ENCODE results near the gene PHF11. TPM values are rescaled to one million over a fixed set of nuclear protein-coding genes. Genes with fewer than 3 reads are reported as not detected.
"Not testable (repeated sequence)": the region's sequence is repeated elsewhere in the genome, so short reads cannot be mapped to it uniquely, and the experiment has no call there.

Gene PHF11
- not detected in 2 replicates for polyA plus RNA-seq (2014; cell fraction: cytosol; rRNA removed)
- 0.45 TPM in 1 of 2 replicates, not detected in the other for polyA plus RNA-seq (2014; cell fraction: nucleus; rRNA removed)

DNA sequence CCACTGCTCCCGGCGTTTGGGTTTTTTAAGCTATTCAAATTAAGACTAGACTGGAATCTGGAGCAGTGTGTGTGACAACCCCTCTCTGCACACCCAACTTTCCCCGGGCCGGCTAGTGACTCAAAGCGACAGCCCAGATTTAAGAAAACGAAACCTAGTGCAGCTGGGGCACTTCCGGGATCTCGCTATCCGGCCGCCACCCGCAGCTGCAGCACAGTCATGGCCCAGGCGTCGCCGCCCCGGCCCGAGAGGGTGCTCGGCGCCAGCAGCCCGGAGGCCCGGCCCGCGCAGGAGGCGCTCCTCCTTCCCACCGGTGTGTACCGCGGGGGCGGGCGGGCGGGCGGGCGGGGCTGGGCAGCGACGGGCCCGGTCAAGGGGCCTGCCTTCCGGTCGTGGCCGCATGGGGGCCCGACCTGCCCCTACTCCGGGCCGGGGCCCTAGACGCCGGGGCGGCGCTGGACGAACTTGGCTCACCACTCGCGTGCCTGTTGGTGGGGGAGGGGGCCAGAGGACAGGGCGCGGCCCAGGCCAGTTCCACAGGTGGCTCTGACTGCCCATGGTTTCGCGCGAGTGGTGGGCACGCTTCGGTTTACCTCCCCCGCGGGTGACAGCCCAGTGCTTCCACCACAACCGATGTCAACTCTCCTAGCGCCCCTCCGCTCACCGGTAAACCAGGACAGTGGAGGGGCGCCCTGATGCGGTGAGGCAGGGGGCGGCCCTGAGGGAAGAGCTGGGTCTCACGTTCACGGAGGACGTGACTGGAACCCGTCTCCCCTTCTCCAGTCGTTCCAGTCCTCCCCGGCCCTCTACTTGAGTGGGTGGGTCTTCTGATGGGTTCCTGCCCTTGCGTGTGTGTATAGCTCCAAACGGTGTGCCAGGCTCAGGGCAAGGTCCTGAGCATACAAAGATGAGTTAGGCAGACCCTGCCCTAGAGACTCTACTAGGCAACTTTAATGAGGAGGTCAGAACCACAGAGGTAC, at the start of gene PHF11:
TSS of gene PHF11 (plus strand) at position 171 of the 980 bp plus-strand sequence. CDS start at position 220, 49 bp downstream.
- no peak for DNase-seq (ENCODE audit: low spot score)

DNA sequence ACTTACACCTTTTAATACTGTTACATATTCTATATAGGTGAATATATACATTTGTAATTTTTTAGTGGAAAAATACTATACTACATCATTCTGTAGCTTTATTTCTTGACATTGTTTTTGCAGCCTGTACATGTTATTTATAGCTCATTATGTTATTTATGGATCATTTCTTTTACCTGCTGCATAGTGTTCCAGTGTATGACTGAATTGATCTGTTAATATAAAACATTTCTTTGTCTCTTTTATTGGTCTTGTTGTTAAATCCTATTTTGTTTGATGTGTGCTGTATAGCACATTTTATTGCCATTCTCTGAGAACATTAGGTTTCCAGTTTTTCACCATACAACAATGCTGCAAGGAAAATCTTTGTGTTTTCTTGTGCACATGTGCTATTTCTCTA, 49.3 kb upstream of the PHF11 start:
- DNase-seq (ENCODE audit: low spot score) = no peak

DNA sequence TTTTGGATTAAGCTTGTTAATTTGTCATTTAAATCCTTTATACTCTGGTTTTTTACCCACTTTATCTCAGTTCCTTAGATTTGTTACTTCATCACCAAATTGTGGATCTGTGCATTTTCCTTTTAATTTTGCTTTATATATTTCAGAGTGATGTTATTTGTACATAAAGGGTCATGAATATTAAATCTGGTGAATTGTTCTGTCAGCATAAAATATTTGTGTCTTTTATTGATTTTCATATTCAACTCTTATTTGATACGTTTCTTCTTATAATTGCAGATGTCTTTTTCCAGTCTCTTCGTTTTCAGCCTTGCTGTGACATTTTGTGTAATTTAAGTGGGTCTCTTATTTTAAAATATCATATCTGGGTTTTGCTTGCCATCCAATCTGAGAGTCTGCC, 47.0 kb upstream of the PHF11 start:
- DNase-seq (ENCODE audit: low spot score) = no peak

- DNase-seq (ENCODE audit: low spot score) = no peak
Observed at GRCh38 chr13:49450105-49450819, 45.5 kb upstream of the PHF11 start.

- DNase-seq (ENCODE audit: low spot score) = no peak
Observed at GRCh38 chr13:49452725-49453457, 42.9 kb upstream of the PHF11 start.

- no peak for DNase-seq (ENCODE audit: low spot score)
Observed at GRCh38 chr13:49453465-49453864, 42.3 kb upstream of the PHF11 start.

DNA sequence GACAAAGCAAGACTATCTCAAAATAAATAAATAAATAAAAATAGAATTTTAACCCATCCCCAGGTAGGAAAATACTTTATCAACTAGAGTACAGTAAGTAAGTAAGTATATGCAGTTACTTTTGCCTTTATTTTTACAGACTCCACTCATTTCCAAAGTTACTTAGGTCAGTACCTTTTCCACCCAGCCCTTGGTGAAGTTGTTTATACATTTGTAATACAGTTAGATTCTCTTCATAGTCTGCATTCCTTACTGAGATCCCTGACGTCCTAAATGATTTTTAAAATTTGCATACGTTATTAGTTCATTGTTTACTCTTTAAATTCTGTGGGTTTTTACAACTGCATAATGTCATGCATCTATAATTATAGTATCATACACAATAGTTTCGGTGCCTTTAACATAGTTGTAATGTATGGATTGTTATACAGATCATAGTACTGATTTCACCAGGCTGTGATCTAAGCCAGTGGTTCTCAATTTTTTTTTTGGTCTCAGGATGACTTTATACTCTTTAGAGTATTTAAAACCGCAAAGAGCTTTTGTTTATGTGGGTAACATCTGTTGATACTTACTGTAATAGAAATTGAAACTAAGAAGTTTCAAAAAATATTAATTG, 41.3 kb upstream of the PHF11 start:
- no peak for DNase-seq (ENCODE audit: low spot score)

GRCh38 chr13:49455007-49455398, 40.8 kb upstream of the PHF11 start:
- no peak for DNase-seq (ENCODE audit: low spot score)

GRCh38 chr13:49456156-49456555, 39.6 kb upstream of the PHF11 start:
- DNase-seq (ENCODE audit: low spot score) = no peak

- DNase-seq (ENCODE audit: low spot score) = no peak
Observed at GRCh38 chr13:49457221-49457620, 38.5 kb upstream of the PHF11 start.

- no peak for DNase-seq (ENCODE audit: low spot score)
Observed at GRCh38 chr13:49459580-49459979, 36.2 kb upstream of the PHF11 start.

DNA sequence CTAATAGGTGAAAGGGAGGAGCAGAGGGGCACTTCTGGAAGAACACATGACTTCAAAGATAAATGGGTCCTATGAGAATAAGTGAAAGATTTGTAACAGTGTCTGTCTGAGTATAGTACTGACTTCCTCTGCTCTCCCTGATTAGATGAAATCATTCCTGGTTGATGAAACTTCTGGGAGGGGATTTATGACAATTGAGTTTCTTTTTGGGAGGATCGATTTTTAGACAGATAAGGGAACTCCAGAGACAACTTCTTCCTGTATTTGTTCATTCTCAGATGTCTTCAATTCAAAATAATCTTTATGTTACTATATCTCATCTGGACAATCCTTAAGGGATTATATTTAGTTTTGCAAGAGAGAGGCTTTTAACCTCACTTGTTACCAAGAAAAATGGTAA, 31.7 kb upstream of the PHF11 start:
- no peak for DNase-seq (ENCODE audit: low spot score)

GRCh38 chr13:49464621-49465325, 31.0 kb upstream of the PHF11 start:
- no peak for DNase-seq (ENCODE audit: low spot score)

GRCh38 chr13:49466292-49466838, 29.4 kb upstream of the PHF11 start:
- DNase-seq (ENCODE audit: low spot score) = no peak

GRCh38 chr13:49472186-49472585, 23.6 kb upstream of the PHF11 start:
- DNase-seq (ENCODE audit: low spot score) = no peak

DNA sequence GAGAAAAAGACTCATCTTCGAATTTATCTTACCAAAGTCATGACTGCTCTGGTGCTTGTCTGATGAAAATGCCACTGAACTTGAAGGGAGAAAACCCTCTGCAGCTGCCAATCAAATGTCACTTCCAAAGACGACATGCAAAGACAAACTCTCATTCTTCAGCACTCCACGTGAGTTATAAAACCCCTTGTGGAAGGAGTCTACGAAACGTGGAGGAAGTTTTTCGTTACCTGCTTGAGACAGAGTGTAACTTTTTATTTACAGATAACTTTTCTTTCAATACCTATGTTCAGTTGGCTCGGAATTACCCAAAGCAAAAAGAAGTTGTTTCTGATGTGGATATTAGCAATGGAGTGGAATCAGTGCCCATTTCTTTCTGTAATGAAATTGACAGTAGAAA, 19.2 kb upstream of the PHF11 start:
- DNase-seq (ENCODE audit: low spot score) = no peak

- DNase-seq (ENCODE audit: low spot score) = no peak
Observed at GRCh38 chr13:49481788-49482187, 14.0 kb upstream of the PHF11 start.

- DNase-seq (ENCODE audit: low spot score) = no peak
Observed at GRCh38 chr13:49488563-49488962, 7.2 kb upstream of the PHF11 start.

- DNase-seq (ENCODE audit: low spot score) = no peak
Observed at GRCh38 chr13:49494645-49495044, 1.1 kb upstream of the PHF11 start.

DNA sequence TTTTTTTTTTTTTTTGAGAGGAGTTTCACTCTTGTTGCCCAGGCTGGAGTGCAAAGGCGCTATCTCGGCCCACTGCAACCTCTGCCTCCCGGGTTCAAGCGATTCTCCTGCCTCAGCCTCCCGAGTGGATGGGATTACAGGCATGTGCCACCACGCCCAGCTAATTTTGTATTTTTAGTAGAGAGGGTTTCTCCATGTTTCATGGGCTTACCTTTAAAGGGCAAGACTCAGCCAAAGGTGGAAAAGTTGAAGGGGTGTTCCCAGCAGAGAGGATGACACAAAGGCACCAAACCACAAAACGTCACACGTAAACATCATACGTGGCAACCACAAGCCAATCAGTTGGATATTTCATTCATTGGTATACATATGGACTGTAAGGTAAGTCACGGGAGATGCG, 1.1 kb downstream of the PHF11 start:
- not testable (repeated sequence) for DNase-seq (ENCODE audit: low spot score)

Data from SK-N-DZ (cell line).